ENCODE results near the gene FAM171A1.
A peak's percentile ranks its signal among the peaks of the same experiment; 100 is the strongest.
"Not testable (repeated sequence)": the region's sequence is repeated elsewhere in the genome, so short reads cannot be mapped to it uniquely, and the experiment has no call there.

FAM171A1 gene

GRCh38 chr10:15209827-15210509, 161.1 kb downstream of the FAM171A1 start:
- peak; percentile 80 for DNase-seq (ENCODE audit: low spot score)

GRCh38 chr10:15208221-15208620, 162.9 kb downstream of the FAM171A1 start:
- DNase-seq (ENCODE audit: low spot score) = no peak

- DNase-seq (ENCODE audit: low spot score) = not testable (repeated sequence)
Observed at GRCh38 chr10:15207410-15207809, 163.7 kb downstream of the FAM171A1 start.

- DNase-seq (ENCODE audit: low spot score) = no peak
Observed at GRCh38 chr10:15202639-15203038, 168.4 kb downstream of the FAM171A1 start.

- not testable (repeated sequence) for DNase-seq (ENCODE audit: low spot score)
Observed at GRCh38 chr10:15202301-15202621, 168.8 kb downstream of the FAM171A1 start.

GRCh38 chr10:15201589-15202300, 169.3 kb downstream of the FAM171A1 start:
- no peak for DNase-seq (ENCODE audit: low spot score)

- DNase-seq (ENCODE audit: low spot score) = no peak
Observed at GRCh38 chr10:15200626-15201025, 170.5 kb downstream of the FAM171A1 start.

GRCh38 chr10:15197911-15198310, 173.2 kb downstream of the FAM171A1 start:
- no peak for DNase-seq (ENCODE audit: low spot score)

- no peak for DNase-seq (ENCODE audit: low spot score)
Observed at GRCh38 chr10:15197276-15197675, 173.8 kb downstream of the FAM171A1 start.

- no peak for DNase-seq (ENCODE audit: low spot score)
Observed at GRCh38 chr10:15196021-15196834, 174.9 kb downstream of the FAM171A1 start.

- no peak for DNase-seq (ENCODE audit: low spot score)
Observed at GRCh38 chr10:15189133-15189885, 181.8 kb downstream of the FAM171A1 start.

- DNase-seq (ENCODE audit: low spot score) = no peak
Observed at GRCh38 chr10:15188603-15189002, 182.5 kb downstream of the FAM171A1 start.

GRCh38 chr10:15183689-15184481, 187.2 kb downstream of the FAM171A1 start:
- no peak for DNase-seq (ENCODE audit: low spot score)

GRCh38 chr10:15182540-15183207, 188.4 kb downstream of the FAM171A1 start:
- no peak for DNase-seq (ENCODE audit: low spot score)

- no peak for DNase-seq (ENCODE audit: low spot score)
Observed at GRCh38 chr10:15181576-15182156, 189.4 kb downstream of the FAM171A1 start.

- DNase-seq (ENCODE audit: low spot score) = no peak
Observed at GRCh38 chr10:15180736-15181135, 190.4 kb downstream of the FAM171A1 start.

- no peak for DNase-seq (ENCODE audit: low spot score)
Observed at GRCh38 chr10:15176269-15176668, 194.8 kb downstream of the FAM171A1 start.

- DNase-seq (ENCODE audit: low spot score) = no peak
Observed at GRCh38 chr10:15175587-15175986, 195.5 kb downstream of the FAM171A1 start.

- no peak for DNase-seq (ENCODE audit: low spot score)
Observed at GRCh38 chr10:15172306-15172840, 198.7 kb downstream of the FAM171A1 start.
